ENCODE results near the gene GDAP1L1.

DNA sequence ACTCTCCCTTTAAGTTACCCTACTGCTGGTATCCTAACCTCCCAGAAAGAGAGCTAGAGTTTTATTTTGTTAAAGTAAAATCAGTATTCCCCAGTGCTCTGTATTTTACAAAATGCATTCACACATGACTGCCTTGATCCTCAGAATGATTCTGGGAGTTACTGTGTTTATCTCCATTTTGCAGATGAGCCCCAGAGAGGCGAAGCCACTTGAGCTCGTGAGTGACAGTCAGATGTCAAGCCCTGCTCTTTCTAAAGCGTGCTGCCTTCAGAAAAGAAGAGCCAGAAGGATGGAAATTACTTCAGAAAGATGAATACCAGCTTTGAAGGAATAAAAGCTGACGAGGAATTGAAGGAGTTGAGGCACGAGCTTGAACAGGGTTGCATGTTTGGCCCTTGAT, 22.5 kb upstream of the GDAP1L1 start:
- TF ChIP-seq POLR2A (IDR thresholded peaks at IDR 0.05; ENCODE audit: low read length) = no peak
- TF ChIP-seq GATA1 (IDR thresholded peaks at IDR 0.05; ENCODE audit: low read depth, low read length) = no peak

Measured in erythroblast (primary cell).